PC-9 (cell line): ENCODE data around the gene ADAMTS2.

Experiments used
- EZH2 ChIP-seq: fragments of 200-600 bp; sonication (generic); IDR thresholded peaks from 2 replicates; pipeline ENCODE4 v1.8.0; 2017; ENCODE audit warnings: antibody characterized with exemption, low read depth
- TF ChIP-seq, protein P1 (sequence below): fragments of 200-600 bp; sonication (generic); conservative IDR thresholded peaks from 2 replicates; pipeline ENCODE4 v1.6.1; 2017; ENCODE audit warnings: mixed run types, antibody characterized with exemption, mild to moderate bottlenecking, moderate library complexity

DNA sequence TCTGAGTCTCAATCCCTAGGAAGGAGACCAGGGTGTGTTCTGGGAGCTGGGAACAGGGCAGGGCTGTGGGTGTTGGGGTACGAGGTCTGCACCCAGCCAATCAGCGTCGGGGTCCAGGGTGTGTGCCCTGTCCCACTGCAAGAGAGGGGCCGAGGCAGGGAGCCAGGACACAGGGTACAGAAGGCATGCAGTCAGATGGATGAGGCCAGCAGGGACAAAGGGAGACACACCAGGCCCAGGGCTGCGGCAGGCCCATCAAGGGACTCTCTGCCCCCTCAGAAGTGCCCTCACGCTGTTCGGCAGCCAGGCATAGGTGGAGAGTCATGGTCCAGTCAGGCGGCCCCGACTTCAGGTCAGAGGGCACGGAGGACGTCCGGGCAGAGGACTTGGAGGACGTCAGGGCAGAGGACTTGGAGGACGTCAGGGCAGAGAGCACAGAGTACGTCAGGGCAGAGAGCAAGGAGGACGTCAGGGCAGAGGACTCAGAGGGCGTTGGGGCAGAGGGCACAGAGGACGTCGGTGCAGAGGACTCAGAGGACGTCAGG lies 28.8 kb upstream of the ADAMTS2 start:
- TF ChIP-seq, protein P1, sequence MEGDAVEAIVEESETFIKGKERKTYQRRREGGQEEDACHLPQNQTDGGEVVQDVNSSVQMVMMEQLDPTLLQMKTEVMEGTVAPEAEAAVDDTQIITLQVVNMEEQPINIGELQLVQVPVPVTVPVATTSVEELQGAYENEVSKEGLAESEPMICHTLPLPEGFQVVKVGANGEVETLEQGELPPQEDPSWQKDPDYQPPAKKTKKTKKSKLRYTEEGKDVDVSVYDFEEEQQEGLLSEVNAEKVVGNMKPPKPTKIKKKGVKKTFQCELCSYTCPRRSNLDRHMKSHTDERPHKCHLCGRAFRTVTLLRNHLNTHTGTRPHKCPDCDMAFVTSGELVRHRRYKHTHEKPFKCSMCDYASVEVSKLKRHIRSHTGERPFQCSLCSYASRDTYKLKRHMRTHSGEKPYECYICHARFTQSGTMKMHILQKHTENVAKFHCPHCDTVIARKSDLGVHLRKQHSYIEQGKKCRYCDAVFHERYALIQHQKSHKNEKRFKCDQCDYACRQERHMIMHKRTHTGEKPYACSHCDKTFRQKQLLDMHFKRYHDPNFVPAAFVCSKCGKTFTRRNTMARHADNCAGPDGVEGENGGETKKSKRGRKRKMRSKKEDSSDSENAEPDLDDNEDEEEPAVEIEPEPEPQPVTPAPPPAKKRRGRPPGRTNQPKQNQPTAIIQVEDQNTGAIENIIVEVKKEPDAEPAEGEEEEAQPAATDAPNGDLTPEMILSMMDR = no peak
- TF ChIP-seq EZH2 = no peak
